NCI-H774 (cell line): ENCODE measurements around the gene COL19A1.

ENCODE experiments used
- DNase-seq: peaks from one replicate; lab custom pipeline; 2025; lab: John Stamatoyannopoulos, UW

The COL19A1 gene

DNA sequence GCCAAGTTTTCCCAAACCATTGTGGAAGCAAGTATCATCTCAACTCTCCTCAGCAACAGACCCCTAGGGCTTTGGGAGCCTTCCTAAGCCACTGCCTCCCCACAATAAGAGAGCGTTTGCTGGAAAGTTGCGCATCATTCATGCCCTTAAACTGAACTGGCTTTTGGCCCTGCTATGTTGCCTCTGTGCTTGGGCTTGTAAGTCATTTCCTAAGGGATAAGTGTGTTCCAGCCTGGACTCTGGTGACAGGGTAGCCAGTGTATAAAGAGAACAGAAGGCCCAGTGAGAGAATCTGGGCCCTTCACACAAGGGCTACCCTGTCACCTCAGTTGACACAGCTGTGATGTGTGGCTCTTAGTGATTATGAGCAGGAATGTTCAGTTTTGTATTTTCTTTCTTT, 358.7 kb downstream of the COL19A1 start:
- DNase-seq, result no peak

DNA sequence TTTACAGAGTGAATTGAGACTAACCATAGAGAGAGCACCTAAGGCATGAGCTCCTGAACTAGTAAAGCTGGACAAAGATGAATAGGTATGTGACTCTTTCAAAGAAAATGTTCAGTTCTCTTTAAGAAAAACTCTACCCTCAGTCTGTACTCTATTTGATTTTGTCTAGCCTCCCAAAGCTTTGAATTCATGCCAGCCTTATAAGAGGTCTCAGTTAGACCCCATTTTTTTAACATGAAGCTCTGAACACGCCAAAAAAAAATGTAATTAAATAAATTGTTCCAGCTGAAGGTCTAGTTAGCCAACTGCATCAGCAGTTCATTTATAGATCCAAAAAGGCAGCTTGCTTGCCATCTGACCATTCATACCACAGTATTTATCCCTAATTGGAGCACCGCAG, 365.0 kb downstream of the COL19A1 start:
- no peak for DNase-seq

DNA sequence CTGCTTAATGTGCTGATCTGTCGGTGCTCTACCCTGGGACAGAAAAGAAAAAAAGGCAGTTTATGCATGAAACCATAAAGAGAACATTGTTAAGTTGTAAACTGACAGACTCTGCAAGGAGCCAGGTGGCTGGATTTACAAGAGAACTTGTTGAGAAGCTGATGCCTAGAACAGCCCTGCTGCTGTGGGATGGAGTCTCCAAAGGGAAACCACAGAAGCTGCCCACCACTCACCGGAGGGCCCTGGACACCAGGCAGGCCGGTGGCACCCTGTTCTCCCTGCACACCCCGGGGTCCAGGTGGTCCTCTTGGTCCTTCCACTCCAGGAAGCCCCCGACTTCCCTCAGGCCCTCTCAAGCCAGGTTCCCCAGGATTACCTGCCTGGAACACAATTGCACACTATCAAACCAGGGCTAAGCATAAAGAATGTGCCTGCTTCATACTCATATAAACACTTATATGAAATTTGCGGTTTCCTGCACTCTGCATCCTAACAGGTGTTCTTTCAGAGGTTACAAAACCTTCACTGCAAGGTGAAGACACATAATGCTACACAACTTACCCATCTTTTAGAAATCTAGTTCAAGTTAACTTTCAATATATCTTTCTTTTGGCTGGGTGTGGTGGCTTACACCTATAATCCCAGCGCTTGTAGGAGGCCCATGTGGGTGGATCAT, 368.3 kb downstream of the COL19A1 start:
- DNase-seq, result no peak

DNA sequence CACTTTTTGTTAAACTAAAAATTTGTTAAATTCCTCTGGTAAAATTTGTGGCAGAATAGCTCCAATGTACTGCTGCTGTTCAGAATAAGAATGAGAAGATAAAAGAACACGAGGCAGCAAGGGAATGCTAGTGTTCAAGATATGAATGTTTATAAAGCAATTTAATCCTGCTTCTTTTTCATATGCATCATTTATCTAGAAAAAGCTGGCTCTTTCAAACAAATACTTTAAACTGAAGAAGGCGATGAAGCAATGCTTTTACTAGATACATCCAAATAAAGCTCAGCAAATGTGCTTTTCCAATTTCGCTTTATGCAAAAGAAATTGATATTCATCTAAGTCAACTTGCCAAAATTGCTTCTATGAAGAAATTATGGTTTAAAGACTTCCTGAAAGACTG, 370.0 kb downstream of the COL19A1 start:
- DNase-seq, result no peak

DNA sequence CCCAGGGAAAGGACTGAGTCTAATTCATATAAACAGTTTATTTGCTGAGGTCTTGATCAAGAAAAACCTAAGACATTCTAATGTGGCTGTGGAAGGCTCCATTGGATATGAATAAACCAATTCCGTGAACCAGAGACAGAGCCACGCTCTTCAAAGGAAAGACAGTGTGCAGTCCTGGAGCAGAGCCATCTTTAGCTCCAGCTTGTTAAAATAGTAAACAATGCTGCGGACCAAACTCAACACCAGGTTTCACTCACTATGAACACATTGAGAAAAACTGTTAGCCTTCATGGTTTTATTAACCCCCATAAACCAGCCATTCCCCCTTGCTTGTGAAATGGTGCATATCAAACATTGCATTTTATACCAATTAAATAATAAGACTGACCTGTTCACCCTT, 374.7 kb downstream of the COL19A1 start:
- peak; percentile 24 for DNase-seq

DNA sequence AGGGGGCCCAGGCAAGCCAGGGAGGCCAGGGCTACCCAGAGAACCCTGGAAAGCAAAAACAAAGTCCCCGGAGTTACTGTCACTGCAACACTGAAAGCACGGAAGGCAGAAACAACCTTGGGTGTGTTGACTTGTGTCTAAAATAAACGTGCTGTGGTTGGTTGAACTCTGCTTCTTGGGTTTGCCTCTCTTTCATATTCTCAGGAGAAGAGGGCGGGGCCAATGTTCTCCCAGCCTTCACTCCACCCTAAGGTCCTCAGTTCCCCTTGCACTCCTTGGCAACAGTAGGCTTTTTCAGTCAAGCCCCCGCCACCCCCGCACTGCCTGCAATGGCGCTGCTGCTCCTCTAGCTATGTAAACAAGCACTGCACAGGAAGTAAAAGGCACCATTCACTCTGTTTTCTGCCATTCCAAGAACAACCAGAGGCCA, 375.6 kb downstream of the COL19A1 start:
- peak; percentile 20 for DNase-seq

DNA sequence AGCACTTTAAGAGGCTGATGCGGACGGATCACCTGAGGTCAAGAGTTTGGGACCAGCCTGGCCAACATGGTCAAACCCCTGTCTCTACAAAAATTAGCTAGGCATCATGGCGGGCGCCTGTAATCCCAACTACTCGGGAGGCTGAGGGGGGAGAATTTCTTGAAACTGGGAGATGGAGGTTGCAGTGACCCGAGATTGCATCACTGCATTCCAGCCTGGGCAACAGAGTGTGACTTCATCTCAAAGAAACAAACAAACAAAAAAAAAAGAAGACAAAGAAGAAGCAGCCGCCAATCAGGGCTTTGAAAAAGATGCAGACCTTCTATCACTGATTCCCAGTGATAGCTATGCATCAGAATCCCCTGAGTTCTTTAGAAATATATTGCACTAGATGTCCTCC, 379.8 kb downstream of the COL19A1 start:
- DNase-seq, result no peak

DNA sequence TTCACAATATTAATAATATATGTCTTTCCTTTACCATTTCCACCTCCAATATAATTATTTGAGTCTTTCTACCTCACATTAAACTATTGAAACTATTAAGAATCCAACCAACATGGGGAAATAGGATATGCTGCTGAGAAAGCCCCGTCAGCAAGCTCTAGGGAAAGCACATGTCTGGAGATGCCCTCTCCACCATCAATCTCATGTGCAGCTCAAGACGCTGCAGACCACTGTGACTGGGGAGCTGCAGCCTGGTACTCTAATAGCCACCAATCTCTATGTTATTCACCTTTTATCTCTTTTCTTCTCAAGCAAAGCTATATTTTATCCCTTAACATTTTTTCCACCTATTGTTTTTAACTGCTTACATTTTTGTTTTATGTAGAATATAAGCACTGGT, 386.2 kb downstream of the COL19A1 start:
- DNase-seq, result no peak

DNA sequence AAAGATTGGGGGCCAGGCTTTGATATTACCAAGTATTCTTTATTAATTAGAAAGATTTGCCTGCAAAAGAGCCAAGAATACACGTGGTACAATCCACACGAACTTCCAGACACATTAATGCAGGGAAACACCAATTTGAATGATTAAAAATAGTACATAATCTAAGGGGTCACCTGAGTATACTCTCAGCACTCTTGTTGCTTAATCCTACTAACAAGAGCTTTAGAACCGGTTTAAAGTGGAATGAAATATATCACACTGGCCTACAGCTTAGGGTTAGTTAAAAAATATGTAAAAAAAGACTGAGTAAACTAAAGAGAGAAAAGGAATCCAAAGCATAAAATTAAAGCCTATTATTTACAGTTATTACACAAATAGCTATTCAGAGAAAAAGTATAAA, 387.6 kb downstream of the COL19A1 start:
- no peak for DNase-seq

DNA sequence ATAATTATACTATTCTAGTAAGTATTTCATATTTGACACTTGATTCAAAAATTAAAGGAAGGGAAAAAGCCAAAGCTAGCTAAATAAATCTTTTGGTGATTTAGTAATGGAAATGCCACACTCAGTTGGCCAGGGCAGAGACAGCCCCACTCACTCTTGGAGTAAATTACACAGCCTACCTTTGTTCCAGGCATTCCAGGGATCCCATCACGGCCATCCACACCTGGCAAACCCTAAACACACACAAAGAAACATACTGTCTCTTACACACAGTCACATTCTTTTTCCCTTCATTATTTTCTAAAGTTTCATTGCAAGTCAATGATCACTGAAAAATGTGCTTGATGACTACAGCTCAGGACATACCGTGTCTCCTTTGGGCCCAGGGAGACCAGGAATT, 388.4 kb downstream of the COL19A1 start:
- DNase-seq, result no peak

DNA sequence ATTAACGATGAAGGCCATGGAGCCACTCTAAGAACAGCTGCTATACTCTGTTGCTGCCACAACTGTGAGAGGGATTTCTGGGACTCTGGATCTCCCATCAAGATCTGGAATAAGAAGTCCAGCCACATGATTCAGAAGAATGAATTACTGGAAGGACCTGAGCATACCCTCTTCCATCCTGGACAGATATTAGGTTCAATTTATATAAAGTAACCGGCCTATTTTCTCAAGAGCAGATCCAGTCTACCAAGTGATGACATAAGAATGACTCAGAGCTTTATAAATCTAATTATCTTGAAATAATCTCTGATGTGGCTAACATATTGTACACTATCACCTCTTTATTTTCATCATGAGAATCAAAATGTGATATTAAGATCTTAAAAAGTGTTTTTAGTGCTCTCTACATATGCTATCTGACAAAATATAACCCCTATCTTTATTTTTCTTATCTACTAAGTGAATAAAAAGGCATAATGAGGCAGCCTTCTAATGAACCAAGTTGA, 391.5 kb downstream of the COL19A1 start:
- DNase-seq, result no peak

DNA sequence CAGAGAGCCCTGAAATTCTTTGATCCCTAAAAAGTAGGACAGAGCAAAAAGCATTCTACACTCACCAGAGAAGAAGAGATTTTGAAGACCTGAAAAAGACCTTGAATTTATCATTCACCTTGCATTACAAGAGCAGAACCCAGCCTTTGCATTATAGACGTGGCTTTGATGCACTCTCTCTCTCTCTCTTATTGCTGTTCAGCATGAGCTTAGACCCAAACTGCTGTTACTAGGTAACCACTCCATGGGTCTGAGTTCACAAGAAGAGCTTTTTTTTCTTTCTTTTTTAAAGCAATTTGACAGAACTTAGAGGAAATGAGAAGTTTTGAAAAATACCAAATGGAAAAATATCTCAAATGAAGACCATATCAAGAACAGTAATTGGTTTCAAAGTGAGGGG, 392.1 kb downstream of the COL19A1 start:
- DNase-seq, result peak; percentile 37
